ENCODE results near the gene POLR3B.
"Not testable (repeated sequence)": the region's sequence is repeated elsewhere in the genome, so short reads cannot be mapped to it uniquely, and the experiment has no call there.

Gene POLR3B

GRCh38 chr12:106343214-106343528, 14.4 kb upstream of the POLR3B start:
- DNase-seq = no peak

GRCh38 chr12:106344131-106344530, 13.4 kb upstream of the POLR3B start:
- DNase-seq = no peak

GRCh38 chr12:106345746-106346145, 11.8 kb upstream of the POLR3B start:
- DNase-seq = peak; percentile 5 to 13

- DNase-seq = no peak
Observed at GRCh38 chr12:106348411-106348810, 9.1 kb upstream of the POLR3B start.

GRCh38 chr12:106353175-106353574, 4.4 kb upstream of the POLR3B start:
- DNase-seq = no peak

GRCh38 chr12:106358396-106359241, 1.1 kb downstream of the POLR3B start:
- no peak for DNase-seq

- no peak for DNase-seq
Observed at GRCh38 chr12:106359646-106360399, 2.3 kb downstream of the POLR3B start.

- no peak for DNase-seq
Observed at GRCh38 chr12:106360400-106360994, 2.9 kb downstream of the POLR3B start.

GRCh38 chr12:106362971-106363370, 5.4 kb downstream of the POLR3B start:
- no peak for DNase-seq

- DNase-seq = no peak
Observed at GRCh38 chr12:106364261-106364660, 6.7 kb downstream of the POLR3B start.

GRCh38 chr12:106369624-106370346, 12.2 kb downstream of the POLR3B start:
- no peak for DNase-seq

GRCh38 chr12:106378788-106379187, 21.2 kb downstream of the POLR3B start:
- no peak for DNase-seq

GRCh38 chr12:106380954-106381353, 23.4 kb downstream of the POLR3B start:
- DNase-seq = no peak

- DNase-seq = not testable (repeated sequence)
Observed at GRCh38 chr12:106381866-106382265, 24.3 kb downstream of the POLR3B start.

- no peak for DNase-seq
Observed at GRCh38 chr12:106386813-106387535, 29.4 kb downstream of the POLR3B start.

GRCh38 chr12:106387848-106388377, 30.4 kb downstream of the POLR3B start:
- DNase-seq = no peak

- DNase-seq = no peak
Observed at GRCh38 chr12:106389151-106389550, 31.6 kb downstream of the POLR3B start.

- DNase-seq = no peak
Observed at GRCh38 chr12:106392759-106393158, 35.2 kb downstream of the POLR3B start.

- DNase-seq = no peak
Observed at GRCh38 chr12:106409878-106410277, 52.3 kb downstream of the POLR3B start.

- no peak for DNase-seq
Observed at GRCh38 chr12:106412563-106412962, 55.0 kb downstream of the POLR3B start.

- DNase-seq = no peak
Observed at GRCh38 chr12:106415134-106415533, 57.6 kb downstream of the POLR3B start.

GRCh38 chr12:106416273-106416672, 58.7 kb downstream of the POLR3B start:
- no peak for DNase-seq

Measured in CD4-positive, alpha-beta T cell treated with Interleukin-1 beta for 1 hour (primary cell).